NK-92 treated with Interleukin-12 subunit alpha and Interleukin-12 subunit beta, amount 100 ng/mL, for 24 hours (cell line): Measurements from ENCODE around the gene PHF2.
"Not testable (repeated sequence)": the region's sequence is repeated elsewhere in the genome, so short reads cannot be mapped to it uniquely, and the experiment has no call there.

Experiments used
- DNase-seq: peaks from one replicate; lab custom pipeline; 2025; lab: John Stamatoyannopoulos, UW

PHF2 gene

GRCh38 chr9:93665637-93666438 lies 89.5 kb downstream of the PHF2 start:
- DNase-seq, result no peak

- DNase-seq, result not testable (repeated sequence)
Observed at GRCh38 chr9:93666439-93666784, 90.0 kb downstream of the PHF2 start.

DNA sequence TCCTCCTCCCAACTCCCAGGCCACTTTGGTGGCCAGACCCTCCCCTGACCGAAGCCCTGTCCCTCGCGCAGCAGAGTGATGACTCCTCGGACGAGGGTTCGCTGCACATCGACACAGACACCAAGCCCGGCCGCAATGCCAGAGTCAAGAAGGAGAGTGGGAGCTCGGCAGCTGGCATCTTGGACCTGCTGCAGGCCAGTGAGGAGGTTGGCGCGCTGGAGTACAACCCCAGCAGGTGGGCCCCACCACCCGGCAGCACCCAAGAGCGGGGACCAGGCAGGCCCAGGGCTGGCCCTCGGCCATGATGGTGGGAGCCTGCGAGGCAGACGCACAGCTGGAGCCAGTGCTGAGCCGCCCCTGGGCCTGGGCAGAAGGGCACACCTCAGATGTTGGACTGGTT lies 90.6 kb downstream of the PHF2 start:
- no peak for DNase-seq

- DNase-seq, result no peak
Observed at GRCh38 chr9:93667627-93668026, 91.2 kb downstream of the PHF2 start.

DNA sequence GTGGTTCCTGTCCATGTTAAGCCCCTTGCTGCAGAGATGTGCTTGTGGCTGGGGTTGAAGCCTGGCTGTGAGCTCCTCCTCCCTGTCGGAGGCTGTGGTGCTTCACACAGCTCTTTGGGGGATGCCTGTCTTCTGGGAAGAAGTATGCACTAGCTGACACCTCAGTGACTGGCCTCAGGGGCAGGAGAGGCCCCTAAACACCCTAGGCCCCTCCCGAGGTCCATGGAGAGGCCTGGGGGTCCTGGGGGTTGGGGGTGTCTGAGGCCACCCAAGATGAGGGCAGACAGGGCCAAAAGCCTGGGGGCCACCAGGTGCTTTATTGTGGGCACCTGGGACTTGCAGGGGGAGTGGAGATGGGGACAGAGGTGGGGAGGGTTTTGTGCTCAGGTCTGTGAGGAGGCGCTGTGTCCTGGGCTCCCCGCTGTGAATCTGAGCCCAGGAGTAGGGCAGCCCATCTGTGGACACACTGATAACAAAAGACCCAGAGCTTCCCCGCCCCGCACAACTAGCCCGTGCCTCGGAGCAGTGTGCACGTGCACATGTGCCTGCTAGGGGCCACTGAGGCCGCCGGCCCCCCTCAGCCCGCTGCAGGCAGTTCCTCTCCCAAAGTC lies 92.0 kb downstream of the PHF2 start:
- no peak for DNase-seq

- no peak for DNase-seq
Observed at GRCh38 chr9:93669116-93669957, 93.0 kb downstream of the PHF2 start.

- DNase-seq, result no peak
Observed at GRCh38 chr9:93669958-93670207, 93.5 kb downstream of the PHF2 start.

- no peak for DNase-seq
Observed at GRCh38 chr9:93670208-93671019, 94.0 kb downstream of the PHF2 start.

- no peak for DNase-seq
Observed at GRCh38 chr9:93671020-93671338, 94.6 kb downstream of the PHF2 start.

DNA sequence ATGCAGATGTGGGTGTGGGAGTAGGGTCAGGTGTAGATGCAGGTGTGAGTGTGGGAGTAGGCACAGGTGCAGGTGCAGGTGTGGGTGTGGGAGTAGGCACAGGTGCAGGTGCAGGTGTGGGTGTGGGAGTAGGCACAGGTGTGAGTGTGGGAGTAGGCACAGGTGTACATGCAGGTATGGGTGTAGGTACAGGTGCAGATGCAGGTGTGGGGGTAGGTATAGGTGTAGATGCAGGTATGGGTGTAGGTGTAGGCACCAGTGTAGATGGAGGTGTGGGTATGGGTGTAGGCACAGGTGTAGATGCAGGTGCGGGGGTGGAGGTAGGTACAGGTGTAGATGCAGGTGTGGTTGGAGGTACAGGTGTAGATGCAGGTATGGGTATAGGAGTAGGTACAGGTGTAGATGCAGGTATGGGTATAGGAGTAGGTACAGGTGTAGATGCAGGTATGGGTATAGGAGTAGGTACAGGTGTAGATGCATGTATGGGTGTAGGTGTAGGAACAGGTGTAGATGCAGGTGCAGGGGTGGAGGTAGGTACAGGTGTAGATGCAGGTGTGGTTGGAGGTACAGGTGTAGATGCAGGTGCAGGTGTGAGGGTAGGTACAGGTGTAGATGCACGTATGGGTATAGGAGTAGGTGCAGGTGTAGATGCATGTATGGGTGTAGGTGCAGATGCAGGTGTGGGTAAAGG lies 96.1 kb downstream of the PHF2 start:
- DNase-seq, result not testable (repeated sequence)

- DNase-seq, result no peak
Observed at GRCh38 chr9:93673021-93673838, 96.8 kb downstream of the PHF2 start.

DNA sequence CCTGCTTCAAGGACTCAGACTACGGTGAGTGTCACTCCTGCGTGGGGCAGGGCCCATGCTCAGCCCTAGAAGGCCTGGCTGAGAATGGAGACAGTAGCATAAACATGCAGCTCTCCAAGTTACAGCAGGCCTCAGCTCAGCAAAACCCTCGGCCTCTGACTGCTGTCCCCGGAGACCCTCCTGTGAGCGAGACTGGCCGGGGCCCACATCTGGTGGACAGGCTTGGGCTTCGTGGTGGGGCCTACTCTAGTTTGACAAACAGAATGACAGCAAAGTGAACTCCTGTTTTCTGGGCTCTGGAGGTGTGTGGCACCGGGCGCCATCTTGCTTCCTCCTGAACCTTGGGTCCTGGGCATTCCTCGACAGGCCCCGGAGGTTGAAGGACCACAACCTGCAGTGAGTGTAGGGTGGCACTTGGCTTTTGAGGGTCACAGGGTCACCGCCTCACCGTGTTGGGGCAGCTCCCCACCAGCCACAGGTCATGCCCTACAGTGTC lies 97.5 kb downstream of the PHF2 start:
- no peak for DNase-seq

DNA sequence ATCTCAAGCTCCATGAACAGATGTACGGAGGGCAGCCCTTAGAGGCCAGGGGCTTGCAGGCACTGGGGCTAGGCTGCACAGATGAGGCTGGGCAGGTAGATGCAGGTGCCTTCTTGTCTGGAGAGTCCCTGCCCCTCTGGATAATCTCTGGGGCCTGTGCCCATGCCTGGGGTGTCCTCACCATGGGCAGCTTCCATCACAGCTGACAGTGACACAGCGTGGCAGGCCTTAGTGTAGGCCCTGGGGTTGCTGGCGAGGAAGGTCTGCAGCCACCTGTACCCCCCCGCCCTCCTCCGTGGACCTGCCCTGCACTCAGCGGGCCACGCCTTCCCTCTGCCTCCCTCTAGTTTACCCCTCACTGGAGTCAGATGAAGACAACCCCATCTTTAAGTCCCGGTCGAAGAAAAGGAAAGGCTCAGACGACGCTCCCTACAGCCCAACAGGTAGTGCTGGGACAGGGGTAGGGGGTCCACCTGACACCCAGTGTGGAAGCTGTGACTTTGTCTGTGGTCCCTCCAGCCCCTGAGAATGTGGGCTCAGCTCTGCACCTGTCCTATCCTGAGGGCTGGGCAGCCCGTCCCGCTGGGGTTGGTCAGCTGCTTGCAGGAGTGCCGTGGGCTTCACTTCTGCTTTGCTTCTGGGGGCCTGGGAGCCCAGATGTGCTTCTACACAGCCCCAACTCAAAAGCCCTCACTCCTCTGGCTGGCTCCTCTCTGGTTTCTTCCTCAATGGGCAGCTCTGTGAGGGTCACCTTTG lies 98.4 kb downstream of the PHF2 start:
- no peak for DNase-seq

DNA sequence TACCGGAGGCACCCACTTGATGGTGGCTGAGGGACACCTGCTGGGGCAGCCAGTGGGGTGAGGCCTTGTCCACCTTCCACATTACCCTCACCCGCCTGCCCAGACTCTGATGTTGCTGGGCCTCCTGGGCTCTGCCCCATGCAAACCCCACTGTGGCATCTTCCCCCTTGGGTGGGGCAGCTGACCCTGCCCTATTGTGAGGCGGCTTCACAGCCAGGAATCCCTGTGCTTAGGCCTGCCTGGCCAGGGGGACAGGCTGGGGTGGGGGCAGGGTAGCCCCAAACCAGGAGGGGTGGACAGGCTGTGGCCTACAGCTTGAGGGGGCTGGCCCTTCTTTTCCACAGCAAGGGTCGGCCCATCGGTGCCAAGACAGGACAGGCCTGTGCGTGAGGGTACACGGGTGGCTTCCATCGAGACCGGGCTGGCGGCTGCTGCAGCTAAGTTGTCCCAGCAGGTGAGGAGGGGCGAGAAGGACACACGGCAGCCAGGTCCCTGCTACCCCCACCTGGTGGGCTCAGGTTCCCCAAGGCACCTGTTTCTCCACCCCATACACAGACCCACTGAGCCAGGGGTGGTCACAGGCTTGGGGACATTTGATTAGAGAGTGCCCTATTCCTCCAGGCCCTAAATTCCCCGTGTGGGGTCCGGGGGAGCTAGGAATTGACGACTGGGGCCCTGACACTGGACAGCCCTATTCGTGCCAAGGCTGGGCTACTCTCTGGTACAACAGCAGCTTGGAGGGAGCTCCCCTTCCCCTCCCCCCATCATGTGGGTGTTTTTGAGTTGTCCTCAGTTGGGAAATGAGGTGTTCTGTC lies 99.2 kb downstream of the PHF2 start:
- no peak for DNase-seq

GRCh38 chr9:93676310-93677047 lies 100.1 kb downstream of the PHF2 start:
- DNase-seq, result no peak

DNA sequence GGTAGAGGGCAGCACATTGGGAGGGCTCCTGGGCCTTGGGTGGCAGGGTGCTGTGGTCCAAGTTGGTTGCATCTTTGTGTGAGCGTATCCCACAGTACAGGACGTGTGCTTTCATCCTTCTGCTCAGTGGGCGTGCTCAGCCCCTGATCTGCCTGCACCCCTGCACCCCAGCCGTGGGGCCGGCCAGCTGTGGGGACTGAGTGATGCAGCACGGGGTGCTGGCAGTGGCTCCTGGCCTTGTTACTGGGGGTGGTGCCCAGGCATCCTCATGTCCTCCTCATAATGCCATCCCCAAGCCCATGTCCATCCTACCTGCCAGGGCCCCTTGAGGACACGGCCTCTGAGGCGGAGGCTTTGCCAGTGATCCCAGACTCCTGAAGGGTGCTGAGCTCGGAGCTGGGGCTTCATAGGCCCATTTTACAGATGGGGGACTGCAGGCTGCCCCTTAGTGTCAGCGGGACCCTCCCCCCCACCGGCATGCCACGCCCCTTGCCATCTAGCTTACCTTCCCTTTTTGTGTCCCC lies 100.7 kb downstream of the PHF2 start:
- DNase-seq, result no peak

- no peak for DNase-seq
Observed at GRCh38 chr9:93677641-93678136, 101.3 kb downstream of the PHF2 start.
